Gastroesophageal sphincter (tissue), 4 donors: Measurements from ENCODE around the gene ISCU. TPM values are rescaled to one million over a fixed set of nuclear protein-coding genes. Genes with fewer than 3 reads are reported as not detected.

Source experiments
- ATAC-seq: fragments of 150-250 bp; one replicate; pipeline ENCODE4 v1.9.1; 2016; ENCODE audit warnings: mild to moderate bottlenecking, moderate library complexity
- H3K27ac ChIP-seq, 4 donors: fragments of 200-600 bp; sonication (generic) in 3 of 4; 1 replicate in 3 of 4; 2 replicates in 1 of 4; pipeline ENCODE4 v1.5.1; 2016 to 2019
- H3K27me3 ChIP-seq: fragments of 200-600 bp; sonication (generic); one replicate; pipeline ENCODE4 v1.5.1; 2019
- H3K36me3 ChIP-seq, 2 donors: fragments of 200-600 bp; sonication (generic); one replicate each; pipeline ENCODE4 v1.5.1; 2019; ENCODE audit warnings: control low read depth in 1 of 2
- H3K4me1 ChIP-seq, 3 donors: fragments of 200-600 bp; sonication (generic); 1 replicate in 2 of 3; 2 replicates in 1 of 3; pipeline ENCODE4 v1.5.1; 2016 to 2019; ENCODE audit warnings: control low read depth in 2 of 3
- H3K4me3 ChIP-seq, 2 donors: fragments of 200-600 bp; sonication (generic); one replicate each; pipeline ENCODE4 v1.5.1; 2019; ENCODE audit warnings: mild to moderate bottlenecking in 1 of 2, moderate library complexity in 1 of 2
- H3K9me3 ChIP-seq, 3 donors: fragments of 200-600 bp; sonication (generic); one replicate each; pipeline ENCODE4 v1.5.1; 2017 to 2019; ENCODE audit warnings: control low read depth in 2 of 3
- EP300 ChIP-seq: sonication (generic); formaldehyde crosslinking; IDR thresholded peaks from one replicate; pipeline ENCODE4 v1.6.1; 2017; ENCODE audit warnings: antibody characterized with exemption, mild to moderate bottlenecking
- POLR2A ChIP-seq, 2 donors: fragments of 450-650 bp; IDR thresholded peaks; one replicate each; pipeline ENCODE4 v1.6.1; 2017; ENCODE audit warnings: antibody characterized with exemption in 2 of 2, mild to moderate bottlenecking in 2 of 2, moderate library complexity in 1 of 2
- POLR2AphosphoS5 ChIP-seq: sonication (generic); formaldehyde crosslinking; IDR thresholded peaks from one replicate; pipeline ENCODE4 v1.6.1; 2017; ENCODE audit warnings: antibody characterized with exemption
- WGBS, 2 donors: methylation state at CpG; one replicate each; pipeline ENCODE4 v1.1.5; 2018; ENCODE audit warnings: low coverage in 1 of 2; 5-methylcytosine and 5-hydroxymethylcytosine counted together
- total RNA-seq, 4 donors: library from RNA; depleted of rRNA; stranded (reverse); fragments of >200 nt; gene quantifications; one replicate each; pipeline ENCODE4 v1.1.0, GENCODE V29; 2016
- TF ChIP-seq, protein P1 (sequence below), 4 experiments: fragments of 200-600 bp in 2 of 4; fragments of 450-650 bp in 2 of 4; sonication (generic) in 1 of 4; IDR thresholded peaks; one replicate each; pipeline ENCODE4 v1.5.1; 2017 to 2019; ENCODE audit warnings: antibody characterized with exemption in 4 of 4, mild to moderate bottlenecking in 2 of 4, moderate library complexity in 2 of 4

Gene ISCU
- total RNA-seq, 4 donors from 2014 or later: 220 to 299 (median 247) TPM

- ATAC-seq: no peak
Measured at GRCh38 chr12:108576660-108577234, 14.4 kb downstream of the ISCU start.

GRCh38 chr12:108577458-108577857, 15.1 kb downstream of the ISCU start:
- no peak for TF ChIP-seq POLR2AphosphoS5
- TF ChIP-seq, protein P1, sequence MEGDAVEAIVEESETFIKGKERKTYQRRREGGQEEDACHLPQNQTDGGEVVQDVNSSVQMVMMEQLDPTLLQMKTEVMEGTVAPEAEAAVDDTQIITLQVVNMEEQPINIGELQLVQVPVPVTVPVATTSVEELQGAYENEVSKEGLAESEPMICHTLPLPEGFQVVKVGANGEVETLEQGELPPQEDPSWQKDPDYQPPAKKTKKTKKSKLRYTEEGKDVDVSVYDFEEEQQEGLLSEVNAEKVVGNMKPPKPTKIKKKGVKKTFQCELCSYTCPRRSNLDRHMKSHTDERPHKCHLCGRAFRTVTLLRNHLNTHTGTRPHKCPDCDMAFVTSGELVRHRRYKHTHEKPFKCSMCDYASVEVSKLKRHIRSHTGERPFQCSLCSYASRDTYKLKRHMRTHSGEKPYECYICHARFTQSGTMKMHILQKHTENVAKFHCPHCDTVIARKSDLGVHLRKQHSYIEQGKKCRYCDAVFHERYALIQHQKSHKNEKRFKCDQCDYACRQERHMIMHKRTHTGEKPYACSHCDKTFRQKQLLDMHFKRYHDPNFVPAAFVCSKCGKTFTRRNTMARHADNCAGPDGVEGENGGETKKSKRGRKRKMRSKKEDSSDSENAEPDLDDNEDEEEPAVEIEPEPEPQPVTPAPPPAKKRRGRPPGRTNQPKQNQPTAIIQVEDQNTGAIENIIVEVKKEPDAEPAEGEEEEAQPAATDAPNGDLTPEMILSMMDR (IDR thresholded peaks at IDR 0.05): no peak
- TF ChIP-seq EP300: no peak
- TF ChIP-seq POLR2A (IDR thresholded peaks at IDR 0.05): no peak
- no peak overlapping the region for H3K27ac ChIP-seq
- H3K4me3 ChIP-seq: no peak overlapping the region
- H3K27me3 ChIP-seq: no peaks in the 10 kb centered on the region
- ATAC-seq: no peak
- H3K4me1 ChIP-seq: peaks cover 0 to 16% (median 0%) of the 10 kb centered on the region in 3 donors
- H3K9me3 ChIP-seq: no peaks in the 10 kb centered on the region
- no peaks in the 10 kb centered on the region for H3K36me3 ChIP-seq

More at GRCh38 chr12:108576660-108577234, 14.4 kb downstream of the ISCU start:
- Histone ChIP-seq H3K36me3 (no peaks in the 10 kb centered on the region), H3K9me3 (no peaks in the 10 kb centered on the region), H3K27me3 (no peaks in the 10 kb centered on the region), H3K4me3 (no peak overlapping the region), H3K27ac (no peak overlapping the region), H3K4me1 (peaks cover 0 to 14% (median 0%) of the 10 kb centered on the region in 3 donors)
- 40 to 85% methylated on average over 1 to 4 of the region's 6 CpGs for WGBS, 2 donors
- TF ChIP-seq POLR2A (IDR thresholded peaks at IDR 0.05) (no peak), POLR2AphosphoS5 (no peak), EP300 (no peak)
- TF ChIP-seq, protein P1 (IDR thresholded peaks at IDR 0.05): no peak

GRCh38 chr12:108578264-108578663, 15.9 kb downstream of the ISCU start:
- TF ChIP-seq POLR2A (IDR thresholded peaks at IDR 0.05) (no peak), POLR2AphosphoS5 (no peak), EP300 (no peak)
- TF ChIP-seq, protein P1 (IDR thresholded peaks at IDR 0.05): no peak
- Histone ChIP-seq H3K27ac (no peak overlapping the region), H3K9me3 (no peaks in the 10 kb centered on the region), H3K27me3 (no peaks in the 10 kb centered on the region), H3K4me3 (no peak overlapping the region), H3K36me3 (no peaks in the 10 kb centered on the region), H3K4me1 (peaks cover 0 to 16% (median 0%) of the 10 kb centered on the region in 3 donors)
- ATAC-seq: no peak
- WGBS, 2 donors: 96 to 100% methylated on average over 2 of the region's 2 CpGs

- no peak for ATAC-seq
- no peak overlapping the region for H3K27ac ChIP-seq
- no peaks in the 10 kb centered on the region for H3K36me3 ChIP-seq
- H3K27me3 ChIP-seq: no peaks in the 10 kb centered on the region
- TF ChIP-seq, protein P1 (IDR thresholded peaks at IDR 0.05): no peak
- no peak for TF ChIP-seq POLR2A (IDR thresholded peaks at IDR 0.05)
- TF ChIP-seq EP300: no peak
- TF ChIP-seq POLR2AphosphoS5: no peak
- H3K4me1 ChIP-seq: peaks cover 0 to 16% (median 0%) of the 10 kb centered on the region in 3 donors
- H3K4me3 ChIP-seq: no peak overlapping the region
- WGBS, 2 donors: 88 to 100% methylated on average over 3 of the region's 3 CpGs
- no peaks in the 10 kb centered on the region for H3K9me3 ChIP-seq
Measured at GRCh38 chr12:108578813-108579212, 16.4 kb downstream of the ISCU start.

GRCh38 chr12:108580531-108580930, 18.1 kb downstream of the ISCU start:
- no peaks in the 10 kb centered on the region for H3K9me3 ChIP-seq
- H3K36me3 ChIP-seq: no peaks in the 10 kb centered on the region
- ATAC-seq: peak; percentile 81
- H3K27ac ChIP-seq: peak overlapping the region in 3 of 4 donors; percentile 17 to 58 (median 35)
- no peaks in the 10 kb centered on the region for H3K27me3 ChIP-seq
- peaks cover 0 to 16% (median 0%) of the 10 kb centered on the region in 3 donors for H3K4me1 ChIP-seq
- no peak overlapping the region for H3K4me3 ChIP-seq
- no peak for TF ChIP-seq POLR2A (IDR thresholded peaks at IDR 0.05)
- no peak for TF ChIP-seq POLR2AphosphoS5
- TF ChIP-seq EP300: no peak
- TF ChIP-seq, protein P1 (IDR thresholded peaks at IDR 0.05): no peak
- WGBS, 2 donors: 33 to 60% methylated on average over 1 to 3 of the region's 3 CpGs
